ENCODE results near the gene SLC30A2.
"Not testable (repeated sequence)": the region's sequence is repeated elsewhere in the genome, so short reads cannot be mapped to it uniquely, and the experiment has no call there.

SLC30A2 gene

GRCh38 chr1:26045722-26046245 lies at the start of gene SLC30A2:
Gene SLC30A2, minus strand, starts transcription at chr1:26046118. Its CDS starts 222 bp downstream, at chr1:26045896.
- DNase-seq = no peak

- peak; percentile 55 for DNase-seq
Measured at GRCh38 chr1:26094677-26095383, 48.9 kb upstream of the SLC30A2 start.

GRCh38 chr1:26094076-26094669 lies 48.3 kb upstream of the SLC30A2 start:
- peak; percentile 45 for DNase-seq

- DNase-seq = not testable (repeated sequence)
Measured at GRCh38 chr1:26093569-26093968, 47.7 kb upstream of the SLC30A2 start.

- DNase-seq = no peak
Measured at GRCh38 chr1:26092422-26092821, 46.5 kb upstream of the SLC30A2 start.

GRCh38 chr1:26090893-26091292 lies 45.0 kb upstream of the SLC30A2 start:
- no peak for DNase-seq

GRCh38 chr1:26089125-26089524 lies 43.2 kb upstream of the SLC30A2 start:
- DNase-seq = no peak

GRCh38 chr1:26084844-26085243 lies 38.9 kb upstream of the SLC30A2 start:
- DNase-seq = no peak

- DNase-seq = no peak
Measured at GRCh38 chr1:26084091-26084561, 38.2 kb upstream of the SLC30A2 start.

GRCh38 chr1:26083208-26083607 lies 37.3 kb upstream of the SLC30A2 start:
- DNase-seq = no peak

GRCh38 chr1:26082020-26082350 lies 36.1 kb upstream of the SLC30A2 start:
- DNase-seq = no peak

GRCh38 chr1:26081267-26082019 lies 35.5 kb upstream of the SLC30A2 start:
- no peak for DNase-seq

GRCh38 chr1:26079960-26080814 lies 34.3 kb upstream of the SLC30A2 start:
- no peak for DNase-seq

GRCh38 chr1:26079178-26079563 lies 33.3 kb upstream of the SLC30A2 start:
- no peak for DNase-seq

GRCh38 chr1:26078286-26079177 lies 32.6 kb upstream of the SLC30A2 start:
- DNase-seq = no peak

- no peak for DNase-seq
Measured at GRCh38 chr1:26077524-26077923, 31.6 kb upstream of the SLC30A2 start.

GRCh38 chr1:26075421-26076144 lies 29.7 kb upstream of the SLC30A2 start:
- DNase-seq = no peak

GRCh38 chr1:26072305-26072704 lies 26.4 kb upstream of the SLC30A2 start:
- no peak for DNase-seq

- DNase-seq = no peak
Measured at GRCh38 chr1:26070963-26071342, 25.0 kb upstream of the SLC30A2 start.

GRCh38 chr1:26070296-26070962 lies 24.5 kb upstream of the SLC30A2 start:
- DNase-seq = no peak

- DNase-seq = no peak
Measured at GRCh38 chr1:26069941-26070295, 24.0 kb upstream of the SLC30A2 start.

Measured in femur (tissue), 1 donor.